H9 (cell line): ENCODE results near the gene GABBR2. TPM values are rescaled to one million over a fixed set of nuclear protein-coding genes. Genes with fewer than 3 reads are reported as not detected.

Experiments used
- DNase-seq: peaks from one replicate; pipeline ENCODE4 v3.0.0-alpha.2; 2017
- H2AFZ ChIP-seq: one replicate; pipeline ENCODE4 v1.6.1; 2013; ENCODE audit warnings: mild to moderate bottlenecking, low read length, control low read depth, moderate library complexity
- H2AK5ac ChIP-seq: 2 replicates; pipeline ENCODE4 v1.6.1; 2013; ENCODE audit warnings: low read length, control low read depth, mixed read lengths; ENCODE audit not compliant: insufficient read length
- H2BK120ac ChIP-seq: one replicate; pipeline ENCODE4 v1.6.1; 2013; ENCODE audit warnings: low read depth, mild to moderate bottlenecking, low read length, control low read depth, inconsistent platforms; ENCODE audit not compliant: poor library complexity, severe bottlenecking
- H2BK12ac ChIP-seq: 2 replicates; pipeline ENCODE4 v1.6.1; 2013; ENCODE audit warnings: low read length, control low read depth, mixed read lengths, low read depth; ENCODE audit not compliant: insufficient read length
- H2BK15ac ChIP-seq: 2 replicates; pipeline ENCODE4 v1.6.1; 2013; ENCODE audit warnings: low read depth, low read length, control low read depth
- H2BK20ac ChIP-seq: one replicate; pipeline ENCODE4 v1.6.1; 2013; ENCODE audit warnings: low read depth, mild to moderate bottlenecking, low read length, control low read depth, inconsistent platforms; ENCODE audit not compliant: poor library complexity, severe bottlenecking
- H2BK5ac ChIP-seq: 2 replicates; pipeline ENCODE4 v1.6.1; 2013; ENCODE audit warnings: low read length, control low read depth, mixed read lengths; ENCODE audit not compliant: insufficient read length
- H3K14ac ChIP-seq: 2 replicates; pipeline ENCODE4 v1.6.1; 2013; ENCODE audit warnings: low read length, control low read depth; ENCODE audit not compliant: insufficient read depth
- H3K18ac ChIP-seq: 2 replicates; pipeline ENCODE4 v1.6.1; 2013; ENCODE audit warnings: low read depth, mild to moderate bottlenecking, mixed read lengths, low read length, control low read depth; ENCODE audit not compliant: insufficient read length
- H3K23ac ChIP-seq: 2 replicates; pipeline ENCODE4 v1.6.1; 2013; ENCODE audit warnings: low read length, control low read depth, mixed read lengths, low read depth; ENCODE audit not compliant: insufficient read length
- H3K23me2 ChIP-seq: 2 replicates; pipeline ENCODE4 v1.6.1; 2013; ENCODE audit warnings: low read depth, mild to moderate bottlenecking, mixed read lengths, low read length, control low read depth; ENCODE audit not compliant: insufficient read length, poor library complexity, severe bottlenecking
- H3K27ac ChIP-seq: 2 replicates; pipeline ENCODE4 v1.5.1; 2013; ENCODE audit warnings: low read length, control low read depth, mixed read lengths, low read depth; ENCODE audit not compliant: insufficient read length
- H3K27me3 ChIP-seq: 2 replicates; pipeline ENCODE4 v1.6.1; 2013; ENCODE audit warnings: low read length, control low read depth, inconsistent platforms; ENCODE audit not compliant: insufficient read depth
- H3K4ac ChIP-seq: 2 replicates; pipeline ENCODE4 v1.6.1; 2013; ENCODE audit warnings: low read depth, mild to moderate bottlenecking, control low read depth, inconsistent platforms, low read length, moderate library complexity
- H3K4me1 ChIP-seq: 2 replicates; pipeline ENCODE4 v1.6.1; 2013; ENCODE audit warnings: low read length, control low read depth, inconsistent platforms; ENCODE audit not compliant: insufficient read depth
- H3K4me2 ChIP-seq: 2 replicates; pipeline ENCODE4 v1.6.1; 2013; ENCODE audit warnings: low read length, control low read depth, mixed read lengths; ENCODE audit not compliant: insufficient read length, insufficient read depth
- H3K56ac ChIP-seq: 2 replicates; pipeline ENCODE4 v1.6.1; 2013; ENCODE audit warnings: low read depth, mild to moderate bottlenecking, mixed read lengths, low read length, control low read depth; ENCODE audit not compliant: insufficient read length
- H3K79me1 ChIP-seq: 2 replicates; pipeline ENCODE4 v1.6.1; 2013; ENCODE audit warnings: low read depth, mild to moderate bottlenecking, moderate library complexity, low read length, control low read depth, inconsistent platforms; ENCODE audit not compliant: insufficient read depth, poor library complexity, severe bottlenecking
- H3K79me2 ChIP-seq: 2 replicates; pipeline ENCODE4 v1.6.1; 2013; ENCODE audit warnings: low read length, control low read depth, inconsistent platforms; ENCODE audit not compliant: insufficient read depth
- H3K9ac ChIP-seq: 2 replicates; pipeline ENCODE4 v1.6.1; 2013; ENCODE audit warnings: low read length, control low read depth, mixed read lengths; ENCODE audit not compliant: insufficient read length; ENCODE audit errors: extremely low read depth
- H3K9me3 ChIP-seq: one replicate; pipeline ENCODE4 v1.6.1; 2013; ENCODE audit warnings: low read depth, low read length, inconsistent platforms; ENCODE audit not compliant: control insufficient read depth
- H3T11ph ChIP-seq: one replicate; pipeline ENCODE4 v1.6.1; 2013; ENCODE audit warnings: mild to moderate bottlenecking, low read length, control low read depth, inconsistent platforms
- H4K20me1 ChIP-seq: one replicate; pipeline ENCODE4 v1.6.1; 2013; ENCODE audit not compliant: control insufficient read depth, insufficient read length, insufficient read depth
- H4K5ac ChIP-seq: 2 replicates; pipeline ENCODE4 v1.6.1; 2013; ENCODE audit warnings: low read depth, mild to moderate bottlenecking, mixed read lengths, low read length, control low read depth; ENCODE audit not compliant: insufficient read length
- H4K8ac ChIP-seq: replicated peaks from 2 replicates; pipeline ENCODE4 v1.6.1; 2013; ENCODE audit warnings: low read length, control low read depth, mixed read lengths, low read depth; ENCODE audit not compliant: insufficient read length
- H4K91ac ChIP-seq: 2 replicates; pipeline ENCODE4 v1.6.1; 2013; ENCODE audit warnings: low read depth, mild to moderate bottlenecking, moderate library complexity, mixed read lengths, low read length, control low read depth; ENCODE audit not compliant: insufficient read length
- H3K27ac Mint-ChIP-seq, 3 experiments: 2 replicates in 2 of 3; 3 replicates in 1 of 3; pipeline ENCODE4 v1.8.0; 2020 to 2021; ENCODE audit warnings: mixed read lengths in 3 of 3, mild to moderate bottlenecking in 1 of 3, moderate library complexity in 1 of 3
- H3K27me3 Mint-ChIP-seq: 2 replicates; pipeline ENCODE4 v1.8.0; 2021; ENCODE audit warnings: low read depth, mild to moderate bottlenecking, moderate library complexity, mixed read lengths
- H3K36me3 Mint-ChIP-seq, 3 experiments: 2 replicates in 2 of 3; 3 replicates in 1 of 3; pipeline ENCODE4 v1.8.0; 2020 to 2021; ENCODE audit warnings: low read depth in 3 of 3, mixed read lengths in 3 of 3; ENCODE audit not compliant: insufficient read depth in 1 of 3
- H3K4me1 Mint-ChIP-seq, 2 experiments: 2 replicates each; pipeline ENCODE4 v1.8.0; 2020; ENCODE audit warnings: mixed read lengths in 2 of 2
- H3K4me3 Mint-ChIP-seq, 2 experiments: 2 replicates in 1 of 2; 3 replicates in 1 of 2; pipeline ENCODE4 v1.8.0; 2020 to 2021; ENCODE audit warnings: mild to moderate bottlenecking in 2 of 2, mixed read lengths in 2 of 2, moderate library complexity in 1 of 2
- H3K9me3 Mint-ChIP-seq, 2 experiments: 2 replicates in 1 of 2; 3 replicates in 1 of 2; pipeline ENCODE4 v1.8.0; 2020; ENCODE audit warnings: mild to moderate bottlenecking in 2 of 2, mixed read lengths in 2 of 2, moderate library complexity in 1 of 2
- CTCF ChIP-seq: fragments of 200-600 bp; sonication (generic); conservative IDR thresholded peaks from 3 replicates; pipeline ENCODE4 v1.8.0; 2021; ENCODE audit warnings: antibody characterized with exemption, mild to moderate bottlenecking
- WGBS: extraction: QIAGEN DNeasy Blood & Tissue Kit; methylation state at CpG from one replicate; pipeline ENCODE4 v1.1.7; 2013; ENCODE audit warnings: missing lambda C conversion rate, low lambda C conversion rate, mixed read lengths; ENCODE audit not compliant: insufficient read length; ENCODE audit errors: extremely low coverage; 5-methylcytosine and 5-hydroxymethylcytosine counted together
- total RNA-seq: library from RNA; stranded (reverse); gene quantifications from 2 replicates; pipeline ENCODE4 v1.2.1, GENCODE V29; 2021

Gene GABBR2
- total RNA-seq, 1 experiment from 2014 or later = 0.66 TPM

GRCh38 chr9:98385751-98386150, 323.0 kb downstream of the GABBR2 start:
- Mint-ChIP-seq H3K4me3 (no peak overlapping the region), H3K4me1 (peaks cover 15 to 16% of the 10 kb centered on the region in 2 experiments)
- whole genome bisulfite sequencing = no CpG with 5 or more reads among the region's 3 CpGs

More at GRCh38 chr9:98385751-98386150, 323.0 kb downstream of the GABBR2 start:
- no peak overlapping the region for H3K4me2 ChIP-seq
- H4K91ac ChIP-seq = no peak overlapping the region
- Mint-ChIP-seq H3K27ac (peak overlapping the region in 1 of 3 experiments; percentile 12; a peak in 1 of 7 replicates), H3K27me3 (no peaks in the 10 kb centered on the region; the same call in 1 of the 2 replicates), H3K9me3 (no peaks in the 10 kb centered on the region), H3K36me3 (no peaks in the 10 kb centered on the region)
- no peak overlapping the region for H2BK5ac ChIP-seq
- H3K4me1 ChIP-seq = peaks cover 6% of the 10 kb centered on the region; the same call in 1 of the 2 replicates
- H3K79me1 ChIP-seq = no peaks in the 10 kb centered on the region
- H2BK120ac ChIP-seq = no peak overlapping the region
- H3K9ac ChIP-seq = no peak overlapping the region
- H4K5ac ChIP-seq = no peak overlapping the region
- no peak overlapping the region for H2BK15ac ChIP-seq
- H4K8ac ChIP-seq = no peak overlapping the region
- no peaks in the 10 kb centered on the region for H3K27me3 ChIP-seq
- no peaks in the 10 kb centered on the region for H3K9me3 ChIP-seq
- H2BK20ac ChIP-seq = no peak overlapping the region
- H3T11ph ChIP-seq = no peak overlapping the region
- no peaks in the 10 kb centered on the region for H3K23me2 ChIP-seq
- H3K23ac ChIP-seq = no peak overlapping the region
- no peak overlapping the region for H2AK5ac ChIP-seq
- no peak overlapping the region for H3K4ac ChIP-seq
- H2BK12ac ChIP-seq = no peak overlapping the region
- no peak overlapping the region for H3K18ac ChIP-seq
- H3K14ac ChIP-seq = no peak overlapping the region
- no peak overlapping the region for H3K56ac ChIP-seq
- no peak for DNase-seq
- no peak overlapping the region for H2AFZ ChIP-seq
- no peaks in the 10 kb centered on the region for H3K79me2 ChIP-seq
- TF ChIP-seq CTCF = no peak
- H3K27ac ChIP-seq = no peak overlapping the region
- no peaks in the 10 kb centered on the region for H4K20me1 ChIP-seq
